ENCODE data around the gene ZNF74.

ZNF74 gene

DNA sequence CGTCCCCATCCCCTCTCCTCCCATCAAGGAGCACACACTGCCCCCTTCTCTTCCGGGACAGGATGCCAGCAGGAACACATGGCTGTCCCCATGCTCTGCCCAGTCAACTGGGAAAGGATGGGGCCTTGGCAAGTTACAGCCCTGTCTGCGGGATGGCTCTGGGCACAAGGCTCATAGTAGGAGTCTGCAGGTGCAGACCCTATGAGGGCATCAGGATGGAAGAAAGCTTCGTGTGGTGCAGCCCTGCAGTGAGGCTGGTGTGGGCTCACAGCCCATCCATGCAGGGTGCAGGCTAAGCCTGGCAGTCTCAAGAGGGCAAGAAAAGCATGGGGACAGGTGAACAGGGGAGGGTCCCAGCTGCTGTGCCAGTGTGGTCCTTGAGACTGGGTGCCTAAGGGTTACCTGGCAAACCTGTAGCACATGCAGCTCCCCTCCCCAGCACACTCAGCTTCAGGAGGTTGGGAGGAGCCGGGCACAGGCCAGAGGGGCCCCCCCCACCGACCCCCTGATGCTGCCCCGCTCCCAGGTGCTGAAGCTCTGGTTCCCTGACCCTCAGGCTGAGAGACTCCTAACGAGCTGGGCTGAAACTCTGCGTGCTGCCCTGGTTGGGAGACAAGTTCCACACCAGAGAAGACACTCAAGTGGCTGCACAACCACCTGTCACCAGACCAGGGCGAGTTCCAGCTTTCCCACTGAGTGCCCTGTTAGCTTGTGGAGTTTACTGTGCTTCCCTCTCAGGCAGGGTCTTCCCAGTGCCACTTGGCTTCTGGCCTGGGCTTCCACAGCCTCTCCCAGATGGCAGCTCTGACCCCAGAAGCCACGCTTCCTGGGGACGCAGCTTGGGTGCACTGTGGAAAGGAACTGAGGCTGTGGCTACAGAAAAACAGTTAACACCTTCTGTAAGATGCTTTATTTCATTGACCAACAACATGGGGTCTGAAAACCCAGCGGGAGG lies 47.0 kb downstream of the ZNF74 start:
- Histone ChIP-seq H3K4me3 (ENCODE audit: severe bottlenecking) (no peak overlapping the region), H3K36me3 (ENCODE audit: low read depth) (peaks cover 11% of the 10 kb centered on the region; the same call in 1 of the 2 replicates), H3K27me3 (ENCODE audit: insufficient read depth, poor library complexity, severe bottlenecking) (no peaks in the 10 kb centered on the region), H3K27ac (ENCODE audit: poor library complexity, severe bottlenecking) (no peak overlapping the region), H3K9me3 (ENCODE audit: severe bottlenecking) (no peaks in the 10 kb centered on the region), H3K4me1 (ENCODE audit: insufficient read depth, poor library complexity, severe bottlenecking) (no peaks in the 10 kb centered on the region)
- DNase-seq (ENCODE audit: low spot score) (peak; percentile 26), ATAC-seq (ENCODE audit: low read depth) (no peak)
- TF ChIP-seq, protein P1, sequence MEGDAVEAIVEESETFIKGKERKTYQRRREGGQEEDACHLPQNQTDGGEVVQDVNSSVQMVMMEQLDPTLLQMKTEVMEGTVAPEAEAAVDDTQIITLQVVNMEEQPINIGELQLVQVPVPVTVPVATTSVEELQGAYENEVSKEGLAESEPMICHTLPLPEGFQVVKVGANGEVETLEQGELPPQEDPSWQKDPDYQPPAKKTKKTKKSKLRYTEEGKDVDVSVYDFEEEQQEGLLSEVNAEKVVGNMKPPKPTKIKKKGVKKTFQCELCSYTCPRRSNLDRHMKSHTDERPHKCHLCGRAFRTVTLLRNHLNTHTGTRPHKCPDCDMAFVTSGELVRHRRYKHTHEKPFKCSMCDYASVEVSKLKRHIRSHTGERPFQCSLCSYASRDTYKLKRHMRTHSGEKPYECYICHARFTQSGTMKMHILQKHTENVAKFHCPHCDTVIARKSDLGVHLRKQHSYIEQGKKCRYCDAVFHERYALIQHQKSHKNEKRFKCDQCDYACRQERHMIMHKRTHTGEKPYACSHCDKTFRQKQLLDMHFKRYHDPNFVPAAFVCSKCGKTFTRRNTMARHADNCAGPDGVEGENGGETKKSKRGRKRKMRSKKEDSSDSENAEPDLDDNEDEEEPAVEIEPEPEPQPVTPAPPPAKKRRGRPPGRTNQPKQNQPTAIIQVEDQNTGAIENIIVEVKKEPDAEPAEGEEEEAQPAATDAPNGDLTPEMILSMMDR (IDR thresholded peaks at IDR 0.05; ENCODE audit: poor library complexity, severe bottlenecking) = no peak

DNA sequence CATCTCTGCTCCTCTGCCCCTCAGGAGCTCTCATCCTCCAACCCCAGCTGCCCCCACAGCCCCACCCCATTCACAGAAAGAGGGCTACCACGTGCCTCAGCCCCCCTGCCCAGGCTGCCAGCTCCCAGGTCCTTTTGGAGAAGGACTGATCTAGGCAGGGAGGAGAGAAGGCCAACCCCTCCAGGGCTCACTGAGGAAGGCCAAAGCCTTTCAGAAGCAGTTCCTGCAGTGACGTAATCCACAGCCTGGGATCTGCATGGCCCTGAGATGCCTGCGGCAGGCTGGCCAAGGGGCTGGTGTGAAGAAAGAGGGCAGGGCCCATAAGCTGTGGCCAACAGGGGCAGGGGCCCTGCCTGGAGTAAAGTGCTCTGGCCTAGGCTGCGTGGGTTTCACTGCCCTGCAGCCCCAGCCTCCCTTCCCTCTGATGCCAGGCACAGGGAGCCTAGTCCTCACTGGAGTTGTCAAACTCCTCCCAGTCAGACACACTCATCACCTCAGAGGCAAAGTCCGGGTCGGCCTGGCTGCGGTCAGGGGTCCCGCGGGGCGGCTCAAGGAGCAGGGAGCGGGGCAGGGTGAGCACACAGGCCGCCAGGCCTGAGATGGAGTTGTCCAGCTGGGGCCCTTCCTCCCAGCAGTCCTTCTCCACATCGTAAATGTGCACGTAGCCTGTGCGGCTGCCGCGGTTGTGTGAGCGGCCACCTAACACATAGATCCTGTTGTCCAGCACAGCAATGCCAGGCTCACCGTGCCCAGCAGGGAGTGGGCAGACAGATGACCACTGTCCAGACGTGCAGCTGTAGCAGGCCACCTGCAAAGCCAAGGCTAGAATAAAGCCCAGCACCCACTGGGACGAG lies 47.9 kb downstream of the ZNF74 start:
- H3K27ac ChIP-seq (ENCODE audit: poor library complexity, severe bottlenecking) = no peak overlapping the region
- no peak overlapping the region for H3K4me3 ChIP-seq (ENCODE audit: severe bottlenecking)
- no peaks in the 10 kb centered on the region for H3K27me3 ChIP-seq (ENCODE audit: insufficient read depth, poor library complexity, severe bottlenecking)
- no peaks in the 10 kb centered on the region for H3K4me1 ChIP-seq (ENCODE audit: insufficient read depth, poor library complexity, severe bottlenecking)
- DNase-seq (ENCODE audit: low spot score) = no peak
- TF ChIP-seq, protein P1 (IDR thresholded peaks at IDR 0.05; ENCODE audit: poor library complexity, severe bottlenecking) = no peak
- peaks cover 11% of the 10 kb centered on the region; the same call in 1 of the 2 replicates for H3K36me3 ChIP-seq (ENCODE audit: low read depth)
- ATAC-seq (ENCODE audit: low read depth) = no peak
- no peaks in the 10 kb centered on the region for H3K9me3 ChIP-seq (ENCODE audit: severe bottlenecking)

DNA sequence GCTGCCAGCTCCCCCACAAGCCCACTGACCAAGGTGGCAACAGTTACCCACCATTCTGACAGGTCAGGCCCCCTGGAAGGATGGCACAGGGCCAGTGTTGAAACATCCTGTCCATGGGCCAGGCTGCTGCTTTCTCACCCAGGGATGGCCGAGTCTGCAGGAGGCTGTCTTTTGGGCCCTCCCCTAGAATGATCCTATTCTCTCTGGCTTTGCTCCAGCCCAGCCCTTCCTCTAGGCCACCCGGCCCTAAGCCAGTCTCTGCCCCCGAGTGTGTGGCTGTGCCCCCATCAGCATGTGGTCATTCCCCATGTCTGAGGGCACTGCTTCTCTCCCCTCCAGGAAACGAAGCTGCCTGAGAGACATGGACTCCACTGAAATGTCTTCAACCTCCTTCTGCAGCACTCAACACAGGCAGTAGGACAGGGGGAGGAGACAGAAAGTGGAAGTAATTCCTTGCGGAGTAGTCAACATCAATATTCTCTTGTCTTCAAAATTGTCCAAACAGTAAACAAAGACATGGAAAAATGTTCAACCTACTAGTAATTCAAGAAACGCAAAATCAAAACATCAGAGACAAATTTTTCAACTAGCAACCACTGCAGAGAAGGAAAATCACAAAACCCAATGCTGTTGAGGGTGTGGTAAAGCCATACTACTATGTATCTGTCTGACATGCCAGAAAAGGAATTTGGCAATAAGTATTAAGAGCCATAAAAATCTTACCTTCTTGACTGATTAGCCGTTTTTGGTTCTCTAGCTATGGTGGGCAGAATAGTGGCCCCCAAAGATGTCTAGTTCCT lies 48.7 kb downstream of the ZNF74 start:
- Histone ChIP-seq H3K4me1 (ENCODE audit: insufficient read depth, poor library complexity, severe bottlenecking) (no peaks in the 10 kb centered on the region), H3K9me3 (ENCODE audit: severe bottlenecking) (no peaks in the 10 kb centered on the region), H3K27me3 (ENCODE audit: insufficient read depth, poor library complexity, severe bottlenecking) (no peaks in the 10 kb centered on the region), H3K36me3 (ENCODE audit: low read depth) (peaks cover 11% of the 10 kb centered on the region; the same call in 1 of the 2 replicates), H3K27ac (ENCODE audit: poor library complexity, severe bottlenecking) (no peak overlapping the region), H3K4me3 (ENCODE audit: severe bottlenecking) (no peak overlapping the region)
- ATAC-seq (ENCODE audit: low read depth) (no peak), DNase-seq (ENCODE audit: low spot score) (no peak)
- TF ChIP-seq, protein P1 (IDR thresholded peaks at IDR 0.05; ENCODE audit: poor library complexity, severe bottlenecking) = no peak

DNA sequence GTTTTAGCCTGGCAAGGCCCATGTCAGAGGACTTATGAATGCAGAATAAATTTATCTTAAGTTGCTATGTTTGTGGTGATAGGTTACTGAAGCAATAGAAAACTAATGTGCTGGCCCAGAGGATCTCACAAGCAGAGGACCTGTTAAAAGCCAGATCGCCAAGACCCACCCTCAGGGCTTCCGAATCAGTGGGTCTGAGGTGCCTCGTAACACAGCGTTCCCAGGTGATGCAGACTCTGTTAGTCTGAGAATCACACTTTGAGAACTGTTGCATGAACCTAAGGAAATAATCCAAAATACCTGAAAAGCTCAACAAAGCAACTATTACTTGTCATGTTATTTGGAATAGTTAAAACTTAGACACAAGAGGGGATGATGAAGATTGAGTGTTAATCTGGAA lies 50.4 kb downstream of the ZNF74 start:
- Histone ChIP-seq H3K9me3 (ENCODE audit: severe bottlenecking) (peaks cover under 1% of the 10 kb centered on the region), H3K27ac (ENCODE audit: poor library complexity, severe bottlenecking) (no peak overlapping the region), H3K36me3 (ENCODE audit: low read depth) (peaks cover 11% of the 10 kb centered on the region; the same call in 1 of the 2 replicates), H3K4me3 (ENCODE audit: severe bottlenecking) (no peak overlapping the region), H3K27me3 (ENCODE audit: insufficient read depth, poor library complexity, severe bottlenecking) (no peaks in the 10 kb centered on the region), H3K4me1 (ENCODE audit: insufficient read depth, poor library complexity, severe bottlenecking) (no peaks in the 10 kb centered on the region)
- TF ChIP-seq, protein P1 (IDR thresholded peaks at IDR 0.05; ENCODE audit: poor library complexity, severe bottlenecking) = no peak
- ATAC-seq (ENCODE audit: low read depth) (no peak), DNase-seq (ENCODE audit: low spot score) (no peak)

Measured in RWPE2 (cell line).